Measurements from ENCODE around the gene CTNNA2. TPM values are rescaled to one million over a fixed set of nuclear protein-coding genes. Genes with fewer than 3 reads are reported as not detected.

The CTNNA2 gene
- total and polyA plus RNA-seq, 2 of the 8 experiments (the other 6 are each of a cell fraction or from before 2014, with no cell fraction given), result 3.9 to 9.0 TPM

GRCh38 chr2:80473796-80474195 lies 960.9 kb downstream of the CTNNA2 start:
- FAIRE-seq, result no peak
- TF ChIP-seq POLR2AphosphoS5 (IDR thresholded peaks at IDR 0.05; ENCODE audit: low read depth, low read length) (no peak), CREB1 (IDR thresholded peaks at IDR 0.05) (no peak), RBBP5 (IDR thresholded peaks at IDR 0.05; ENCODE audit: borderline replicate concordance, low read depth, low read length) (no peak), CTCF (IDR thresholded peaks at IDR 0.05; ENCODE audit: control extremely low read depth in 1 of 3, insufficient read depth in 1 of 3, low read depth in 1 of 3, low read length in 3 of 3) (no peak), KDM1A (IDR thresholded peaks at IDR 0.05; ENCODE audit: borderline replicate concordance, low read length) (no peak), GABPA (IDR thresholded peaks at IDR 0.05; ENCODE audit: borderline replicate concordance, insufficient read depth, low read length) (no peak), EP300 (IDR thresholded peaks at IDR 0.05; ENCODE audit: borderline replicate concordance in 1 of 2, low read depth in 2 of 2, low read length in 2 of 2) (no peak), MAX (IDR thresholded peaks at IDR 0.05) (no peak), CTBP2 (IDR thresholded peaks at IDR 0.05; ENCODE audit: borderline replicate concordance, insufficient read depth, insufficient read length, low read length) (no peak), RAD21 (IDR thresholded peaks at IDR 0.05 in 1 of 2, conservative IDR thresholded peaks at IDR 0.05 in 1 of 2; ENCODE audit: low read depth in 2 of 2, low read length in 2 of 2) (no peak), SRF (IDR thresholded peaks at IDR 0.05; ENCODE audit: low read depth, low read length) (no peak)

More at GRCh38 chr2:80473796-80474195, 960.9 kb downstream of the CTNNA2 start:
- no peak for DNase-seq (ENCODE audit: low read depth in 1 of 2, low spot score in 2 of 2)
- Histone ChIP-seq H4K20me1 (replicated peaks in 1 of 2; ENCODE audit: control insufficient read depth in 1 of 2, insufficient read depth in 2 of 2, low read length in 2 of 2) (no peaks in the 10 kb centered on the region), H3K79me1 (ENCODE audit: low read depth, low read length) (no peaks in the 10 kb centered on the region), H4K5ac (ENCODE audit: insufficient read length, low read depth, low read length) (no peak overlapping the region), H4K91ac (replicated peaks; ENCODE audit: insufficient read length, low read length) (no peak overlapping the region), H3K56ac (replicated peaks; ENCODE audit: insufficient read length, low read depth, low read length) (no peak overlapping the region), H3K14ac (ENCODE audit: insufficient read length) (no peak overlapping the region), H2BK5ac (ENCODE audit: low read depth, low read length) (no peak overlapping the region), H3K23me2 (ENCODE audit: low read depth, low read length) (no peaks in the 10 kb centered on the region), H3K23ac (ENCODE audit: insufficient read length) (no peak overlapping the region), H3K27ac (ENCODE audit: low read depth, low read length) (no peak overlapping the region), H2BK20ac (ENCODE audit: low read length) (no peak overlapping the region), H3K27me3 (replicated peaks in 1 of 4; ENCODE audit: control insufficient read depth in 3 of 4, extremely low read depth in 1 of 4, insufficient read depth in 3 of 4, low read length in 3 of 4) (no peaks in the 10 kb centered on the region), H3K36me3 (ENCODE audit: control insufficient read depth in 2 of 4, insufficient read depth in 4 of 4, low read length in 3 of 4) (no peaks in the 10 kb centered on the region), H2AFZ (ENCODE audit: low read length) (no peak overlapping the region), H3K79me2 (ENCODE audit: control insufficient read depth in 1 of 2, insufficient read depth in 2 of 2, low read length in 2 of 2) (no peaks in the 10 kb centered on the region), H2BK120ac (replicated peaks; ENCODE audit: low read depth, low read length) (no peak overlapping the region), H3K4ac (replicated peaks; ENCODE audit: insufficient read length, low read depth, low read length) (no peak overlapping the region), H3K9ac (replicated peaks in 1 of 4; ENCODE audit: extremely low read depth in 1 of 4, low read depth in 3 of 4, low read length in 3 of 4) (no peak overlapping the region), H3K4me2 (ENCODE audit: insufficient read depth in 1 of 2, low read depth in 2 of 2, low read length in 2 of 2) (no peak overlapping the region), H2BK15ac (ENCODE audit: low read length) (no peak overlapping the region), H3K18ac (ENCODE audit: extremely low read depth, low read length) (no peak overlapping the region), H3K4me3 (ENCODE audit: extremely low read depth in 1 of 4, insufficient read depth in 2 of 4, low read depth in 3 of 4, low read length in 4 of 4) (no peak overlapping the region), H3K9me3 (ENCODE audit: insufficient read depth in 2 of 2, low read depth in 1 of 2, low read length in 1 of 2) (no peaks in the 10 kb centered on the region), H2BK12ac (ENCODE audit: low read depth, low read length) (no peak overlapping the region), H3K4me1 (replicated peaks in 1 of 4; ENCODE audit: control insufficient read depth in 3 of 4, insufficient read depth in 4 of 4, low read length in 3 of 4) (no peaks in the 10 kb centered on the region), H2AK5ac (ENCODE audit: low read depth, low read length) (no peak overlapping the region), H4K8ac (ENCODE audit: extremely low read depth, insufficient read depth, low read length) (no peak overlapping the region)
- WGBS, 2 experiments (ENCODE audit: extremely low coverage in 1 of 2, insufficient coverage in 1 of 2, insufficient read length in 1 of 2, insufficient replicate concordance in 2 of 2, low coverage in 1 of 2, low lambda C conversion rate in 2 of 2, missing lambda C conversion rate in 1 of 2), result 79% methylated on average over 1 of the region's 1 CpG; no CpG with 5 or more reads in 1 of the 2 experiments
- CTCF ChIA-PET (ENCODE audit: partially characterized antibody), result no interaction called here
- POLR2A ChIA-PET (ENCODE audit: partially characterized antibody), result no interaction called here

Measured in H1 (cell line).